Natural killer cell (primary cell): ENCODE measurements around the gene E4F1. TPM values are rescaled to one million over a fixed set of nuclear protein-coding genes. Genes with fewer than 3 reads are reported as not detected.
A peak's percentile ranks its signal among the peaks of the same experiment; 100 is the strongest.

Experiments
- ATAC-seq, 3 donors: fragments of 150-1000 bp in 2 of 3; fragments of 200-7000 bp in 1 of 3; cut with Tn5 transposase; 1 replicate in 1 of 3; 2 replicates in 2 of 3; pipeline ENCODE4 v1.10.0; 2021; ENCODE audit warnings: mild to moderate bottlenecking in 2 of 3, moderate library complexity in 2 of 3
- DNase-seq, 2 donors: peaks; one replicate each; pipeline versions ENCODE4 v3.0.0 to v3.0.0-alpha.2; 2013 to 2021; ENCODE audit warnings: mixed read lengths in 1 of 2
- H3K27ac ChIP-seq: one replicate; pipeline ENCODE4 v1.5.1; 2013; ENCODE audit warnings: mild to moderate bottlenecking, low read length
- H3K27me3 ChIP-seq: one replicate; pipeline ENCODE4 v1.6.1; 2013; ENCODE audit warnings: low read length; ENCODE audit not compliant: control insufficient read depth, insufficient read depth
- H3K36me3 ChIP-seq: one replicate; pipeline ENCODE4 v1.6.1; 2013; ENCODE audit warnings: low read length; ENCODE audit not compliant: control insufficient read depth, insufficient read depth
- H3K4me1 ChIP-seq: one replicate; pipeline ENCODE4 v1.6.1; 2013; ENCODE audit warnings: low read length; ENCODE audit not compliant: control insufficient read depth, insufficient read depth
- H3K4me3 ChIP-seq: one replicate; pipeline ENCODE4 v1.5.1; 2013; ENCODE audit warnings: low read length
- H3K9me3 ChIP-seq: one replicate; pipeline ENCODE4 v1.6.1; 2013; ENCODE audit warnings: low read length; ENCODE audit not compliant: control insufficient read depth, insufficient read depth
- H3K27ac Mint-ChIP-seq, 2 donors: one replicate each; pipeline ENCODE4 v1.8.0; 2022; ENCODE audit warnings: mild to moderate bottlenecking in 2 of 2, mixed read lengths in 2 of 2, moderate library complexity in 1 of 2
- H3K27me3 Mint-ChIP-seq, 2 donors: one replicate each; pipeline ENCODE4 v1.8.0; 2022; ENCODE audit warnings: low read depth in 2 of 2, mixed read lengths in 2 of 2
- H3K36me3 Mint-ChIP-seq: one replicate; pipeline ENCODE4 v1.8.0; 2022; ENCODE audit warnings: mixed read lengths
- H3K4me1 Mint-ChIP-seq, 2 donors: one replicate each; pipeline ENCODE4 v1.8.0; 2022; ENCODE audit warnings: mixed read lengths in 2 of 2
- H3K4me3 Mint-ChIP-seq: one replicate; pipeline ENCODE4 v1.8.0; 2022; ENCODE audit warnings: mild to moderate bottlenecking, moderate library complexity, mixed read lengths
- H3K9me3 Mint-ChIP-seq, 2 donors: one replicate each; pipeline ENCODE4 v1.8.0; 2022; ENCODE audit warnings: mixed read lengths in 2 of 2
- CTCF ChIP-seq: fragments of 200-600 bp; IDR thresholded peaks from one replicate; pipeline ENCODE4 v1.8.0; 2022; ENCODE audit warnings: antibody characterized with exemption
- WGBS: methylation state at CpG from one replicate; pipeline ENCODE4 v1.1.7; 2013; ENCODE audit warnings: missing lambda C conversion rate; ENCODE audit not compliant: insufficient coverage; 5-methylcytosine and 5-hydroxymethylcytosine counted together
- intact Hi-C: fragments of 100-400 bp; cut with micrococcal nuclease; formaldehyde crosslinking; loops from one replicate; pipeline ENCODE4 v1.14.2; 2022
- total RNA-seq, 4 donors: library from RNA; stranded (reverse); fragments of 120-200 nt in 1 of 4; gene quantifications; one replicate each; pipeline versions ENCODE4 v1.2.3 to v1.2.4, GENCODE V29; 2013 to 2022

Gene E4F1
- total RNA-seq, 3 donors from 2014 or later (not counting 1 experiment from before 2014, with no cell fraction given), result 43.6 to 45.7 (median 45.7) TPM

- peaks cover 0 to 5% of the 10 kb centered on the region in 2 donors for H3K4me1 Mint-ChIP-seq
- H3K27ac Mint-ChIP-seq, result no peak overlapping the region
- intact Hi-C loops, result no loop called here
- ATAC-seq (no peak), DNase-seq (peak in 1 of 2 donors; percentile 35)
- Histone ChIP-seq H3K4me1 (peaks cover 15% of the 10 kb centered on the region), H3K27ac (no peak overlapping the region), H3K36me3 (no peaks in the 10 kb centered on the region), H3K4me3 (no peak overlapping the region), H3K27me3 (peaks cover 39% of the 10 kb centered on the region), H3K9me3 (no peaks in the 10 kb centered on the region)
- no peaks in the 10 kb centered on the region for H3K9me3 Mint-ChIP-seq
- no peaks in the 10 kb centered on the region for H3K36me3 Mint-ChIP-seq
- WGBS, result 76% methylated on average over 16 of the region's 16 CpGs
- peaks cover 11 to 18% of the 10 kb centered on the region in 2 donors for H3K27me3 Mint-ChIP-seq
- H3K4me3 Mint-ChIP-seq, result no peak overlapping the region
- no peak for TF ChIP-seq CTCF
These were observed 29.1 kb upstream of the E4F1 start for GRCh38 chr16:2194166-2194834.

GRCh38 chr16:2194852-2195321, 28.5 kb upstream of the E4F1 start:
- 19% methylated on average over 10 of the region's 10 CpGs for WGBS
- Histone ChIP-seq H3K27me3 (peaks cover 39% of the 10 kb centered on the region), H3K9me3 (no peaks in the 10 kb centered on the region), H3K4me3 (no peak overlapping the region), H3K36me3 (no peaks in the 10 kb centered on the region), H3K27ac (no peak overlapping the region), H3K4me1 (peaks cover 15% of the 10 kb centered on the region)
- H3K27ac Mint-ChIP-seq, result no peak overlapping the region
- ATAC-seq (peak; percentile 59 to 70 (median 68)), DNase-seq (peak in 1 of 2 donors; percentile 80)
- no peak for TF ChIP-seq CTCF
- peaks cover 11 to 19% of the 10 kb centered on the region in 2 donors for H3K27me3 Mint-ChIP-seq
- H3K36me3 Mint-ChIP-seq, result no peaks in the 10 kb centered on the region
- H3K9me3 Mint-ChIP-seq, result no peaks in the 10 kb centered on the region
- H3K4me3 Mint-ChIP-seq, result peak overlapping the region; percentile 45
- peaks cover 0 to 5% of the 10 kb centered on the region in 2 donors for H3K4me1 Mint-ChIP-seq
- intact Hi-C loops, result no loop called here

GRCh38 chr16:2195322-2196161, 27.8 kb upstream of the E4F1 start:
- Mint-ChIP-seq H3K36me3 (no peaks in the 10 kb centered on the region), H3K9me3 (no peaks in the 10 kb centered on the region), H3K4me1 (peaks cover 0 to 5% of the 10 kb centered on the region in 2 donors), H3K27ac (no peak overlapping the region), H3K4me3 (peak overlapping the region; percentile 62), H3K27me3 (peaks cover 11 to 25% of the 10 kb centered on the region in 2 donors)
- H3K9me3 ChIP-seq, result no peaks in the 10 kb centered on the region
- no peak for DNase-seq
- peaks cover 15% of the 10 kb centered on the region for H3K4me1 ChIP-seq
- H3K4me3 ChIP-seq, result no peak overlapping the region
- no peak for TF ChIP-seq CTCF
- no peak overlapping the region for H3K27ac ChIP-seq
- 4% methylated on average over 49 of the region's 49 CpGs for WGBS
- H3K36me3 ChIP-seq, result no peaks in the 10 kb centered on the region
- intact Hi-C loops, result no loop called here
- H3K27me3 ChIP-seq, result peaks cover 39% of the 10 kb centered on the region
- ATAC-seq, result peak in 1 of 3 donors; percentile 13
